DOHH2 (cell line): ENCODE data around the gene CYP46A1.

Experiments used
- H3F3A ChIP-seq: fragments of 200-600 bp; sonication (generic), shearing (Covaris generic); 2 replicates; pipeline ENCODE4 v1.6.0; 2016; ENCODE audit warnings: antibody characterized with exemption, mild to moderate bottlenecking; ENCODE audit not compliant: control insufficient read depth, insufficient read depth
- H3K27ac ChIP-seq: fragments of 200-600 bp; sonication (generic); 2 replicates; pipeline ENCODE4 v1.5.1; 2014; ENCODE audit warnings: low read depth, mild to moderate bottlenecking, low read length, moderate library complexity
- H3K27me3 ChIP-seq: fragments of 200-600 bp; sonication (generic); 2 replicates; pipeline ENCODE4 v1.6.1; 2014; ENCODE audit warnings: mild to moderate bottlenecking, low read length, mixed read lengths; ENCODE audit not compliant: control insufficient read depth
- H3K36me3 ChIP-seq: fragments of 200-600 bp; sonication (generic); 2 replicates; pipeline ENCODE4 v1.6.1; 2014; ENCODE audit warnings: mild to moderate bottlenecking, low read length, moderate library complexity, mixed read lengths; ENCODE audit not compliant: control insufficient read depth
- H3K4me1 ChIP-seq: fragments of 200-600 bp; sonication (generic); 2 replicates; pipeline ENCODE4 v1.6.1; 2014; ENCODE audit warnings: mild to moderate bottlenecking, low read length, mixed read lengths; ENCODE audit not compliant: control insufficient read depth
- H3K4me2 ChIP-seq: fragments of 200-600 bp; sonication (generic); 2 replicates; pipeline ENCODE4 v1.6.0; 2014; ENCODE audit warnings: mild to moderate bottlenecking, low read length, moderate library complexity
- H3K4me3 ChIP-seq: fragments of 200-600 bp; sonication (generic); 2 replicates; pipeline ENCODE4 v1.5.1; 2014; ENCODE audit warnings: mild to moderate bottlenecking, low read length, mixed read lengths
- H3K79me2 ChIP-seq: fragments of 200-600 bp; sonication (generic); 2 replicates; pipeline ENCODE4 v1.6.1; 2014; ENCODE audit warnings: mild to moderate bottlenecking, low read length, mixed read lengths; ENCODE audit not compliant: control insufficient read depth
- H3K9me2 ChIP-seq: fragments of 200-600 bp; sonication (generic); replicated peaks from 2 replicates; pipeline ENCODE4 v1.6.1; 2014; ENCODE audit warnings: mild to moderate bottlenecking, low read length, mixed read lengths; ENCODE audit not compliant: control insufficient read depth
- H3K9me3 ChIP-seq: fragments of 200-600 bp; sonication (generic); 2 replicates; pipeline ENCODE4 v1.6.1; 2014; ENCODE audit warnings: antibody characterized with exemption, low read length, mixed read lengths; ENCODE audit not compliant: control insufficient read depth, insufficient read depth
- H4K20me1 ChIP-seq: fragments of 200-600 bp; sonication (generic); 2 replicates; pipeline ENCODE4 v1.6.0; 2014; ENCODE audit warnings: low read depth, mild to moderate bottlenecking, antibody characterized with exemption, low read length, moderate library complexity; ENCODE audit not compliant: control insufficient read depth, insufficient read depth
- CTCF ChIP-seq: fragments of 200-600 bp; sonication (generic); IDR thresholded peaks from one replicate; pipeline ENCODE4 v1.5.1; 2014; ENCODE audit warnings: antibody characterized with exemption, mild to moderate bottlenecking, low read depth, low read length; ENCODE audit not compliant: poor library complexity, severe bottlenecking
- EZH2phosphoT487 ChIP-seq: fragments of 200-600 bp; sonication (generic); IDR thresholded peaks from 2 replicates; pipeline ENCODE4 v1.6.1; 2017; ENCODE audit warnings: borderline replicate concordance, mild to moderate bottlenecking, antibody characterized with exemption, low read length, moderate library complexity, mixed read lengths

The CYP46A1 gene

GRCh38 chr14:99708449-99708848 is 24.4 kb downstream of the CYP46A1 start:
- Histone ChIP-seq H3K4me2 (no peak overlapping the region), H3K4me1 (no peaks in the 10 kb centered on the region), H3K9me2 (no peaks in the 10 kb centered on the region; the same call in 1 of the 2 replicates), H3K4me3 (no peak overlapping the region), H4K20me1 (no peaks in the 10 kb centered on the region), H3K9me3 (peaks cover 5% of the 10 kb centered on the region), H3K79me2 (no peaks in the 10 kb centered on the region), H3K27me3 (no peaks in the 10 kb centered on the region), H3F3A (no peaks in the 10 kb centered on the region), H3K27ac (no peak overlapping the region), H3K36me3 (no peaks in the 10 kb centered on the region)
- no peak for TF ChIP-seq CTCF
- TF ChIP-seq EZH2phosphoT487, result no peak

- Histone ChIP-seq H3K4me3 (no peak overlapping the region), H3K9me3 (no peaks in the 10 kb centered on the region), H3F3A (no peaks in the 10 kb centered on the region), H4K20me1 (no peaks in the 10 kb centered on the region), H3K4me1 (no peaks in the 10 kb centered on the region), H3K36me3 (no peaks in the 10 kb centered on the region), H3K27me3 (peaks cover 5% of the 10 kb centered on the region; the same call in 1 of the 2 replicates), H3K27ac (no peak overlapping the region), H3K9me2 (no peaks in the 10 kb centered on the region), H3K4me2 (no peak overlapping the region), H3K79me2 (no peaks in the 10 kb centered on the region)
- no peak for TF ChIP-seq CTCF
- TF ChIP-seq EZH2phosphoT487, result no peak
Observed at GRCh38 chr14:99713972-99714371, 29.9 kb downstream of the CYP46A1 start.

GRCh38 chr14:99715266-99716000 is 31.3 kb downstream of the CYP46A1 start:
- no peak for TF ChIP-seq EZH2phosphoT487
- TF ChIP-seq CTCF, result no peak
- Histone ChIP-seq H3K36me3 (no peaks in the 10 kb centered on the region), H3K4me1 (no peaks in the 10 kb centered on the region), H3K4me3 (no peak overlapping the region), H3K4me2 (no peak overlapping the region), H3K27me3 (peaks cover 5% of the 10 kb centered on the region; the same call in 1 of the 2 replicates), H3K9me3 (no peaks in the 10 kb centered on the region), H3K79me2 (no peaks in the 10 kb centered on the region), H3F3A (no peaks in the 10 kb centered on the region), H3K27ac (no peak overlapping the region), H4K20me1 (no peaks in the 10 kb centered on the region), H3K9me2 (no peaks in the 10 kb centered on the region)
